H9 (cell line): ENCODE data around the gene HSPE1. TPM values are rescaled to one million over a fixed set of nuclear protein-coding genes. Genes with fewer than 3 reads are reported as not detected.

Source experiments
- DNase-seq: peaks from one replicate; pipeline ENCODE4 v3.0.0-alpha.2; 2017
- H2AFZ ChIP-seq: one replicate; pipeline ENCODE4 v1.6.1; 2013; ENCODE audit warnings: mild to moderate bottlenecking, low read length, control low read depth, moderate library complexity
- H2AK5ac ChIP-seq: 2 replicates; pipeline ENCODE4 v1.6.1; 2013; ENCODE audit warnings: low read length, control low read depth, mixed read lengths; ENCODE audit not compliant: insufficient read length
- H2BK120ac ChIP-seq: one replicate; pipeline ENCODE4 v1.6.1; 2013; ENCODE audit warnings: low read depth, mild to moderate bottlenecking, low read length, control low read depth, inconsistent platforms; ENCODE audit not compliant: poor library complexity, severe bottlenecking
- H2BK12ac ChIP-seq: 2 replicates; pipeline ENCODE4 v1.6.1; 2013; ENCODE audit warnings: low read length, control low read depth, mixed read lengths, low read depth; ENCODE audit not compliant: insufficient read length
- H2BK15ac ChIP-seq: 2 replicates; pipeline ENCODE4 v1.6.1; 2013; ENCODE audit warnings: low read depth, low read length, control low read depth
- H2BK20ac ChIP-seq: one replicate; pipeline ENCODE4 v1.6.1; 2013; ENCODE audit warnings: low read depth, mild to moderate bottlenecking, low read length, control low read depth, inconsistent platforms; ENCODE audit not compliant: poor library complexity, severe bottlenecking
- H2BK5ac ChIP-seq: 2 replicates; pipeline ENCODE4 v1.6.1; 2013; ENCODE audit warnings: low read length, control low read depth, mixed read lengths; ENCODE audit not compliant: insufficient read length
- H3K14ac ChIP-seq: 2 replicates; pipeline ENCODE4 v1.6.1; 2013; ENCODE audit warnings: low read length, control low read depth; ENCODE audit not compliant: insufficient read depth
- H3K18ac ChIP-seq: 2 replicates; pipeline ENCODE4 v1.6.1; 2013; ENCODE audit warnings: low read depth, mild to moderate bottlenecking, mixed read lengths, low read length, control low read depth; ENCODE audit not compliant: insufficient read length
- H3K23ac ChIP-seq: 2 replicates; pipeline ENCODE4 v1.6.1; 2013; ENCODE audit warnings: low read length, control low read depth, mixed read lengths, low read depth; ENCODE audit not compliant: insufficient read length
- H3K23me2 ChIP-seq: 2 replicates; pipeline ENCODE4 v1.6.1; 2013; ENCODE audit warnings: low read depth, mild to moderate bottlenecking, mixed read lengths, low read length, control low read depth; ENCODE audit not compliant: insufficient read length, poor library complexity, severe bottlenecking
- H3K27ac ChIP-seq: 2 replicates; pipeline ENCODE4 v1.5.1; 2013; ENCODE audit warnings: low read length, control low read depth, mixed read lengths, low read depth; ENCODE audit not compliant: insufficient read length
- H3K27me3 ChIP-seq: 2 replicates; pipeline ENCODE4 v1.6.1; 2013; ENCODE audit warnings: low read length, control low read depth, inconsistent platforms; ENCODE audit not compliant: insufficient read depth
- H3K4ac ChIP-seq: 2 replicates; pipeline ENCODE4 v1.6.1; 2013; ENCODE audit warnings: low read depth, mild to moderate bottlenecking, control low read depth, inconsistent platforms, low read length, moderate library complexity
- H3K4me1 ChIP-seq: 2 replicates; pipeline ENCODE4 v1.6.1; 2013; ENCODE audit warnings: low read length, control low read depth, inconsistent platforms; ENCODE audit not compliant: insufficient read depth
- H3K4me2 ChIP-seq: 2 replicates; pipeline ENCODE4 v1.6.1; 2013; ENCODE audit warnings: low read length, control low read depth, mixed read lengths; ENCODE audit not compliant: insufficient read length, insufficient read depth
- H3K56ac ChIP-seq: 2 replicates; pipeline ENCODE4 v1.6.1; 2013; ENCODE audit warnings: low read depth, mild to moderate bottlenecking, mixed read lengths, low read length, control low read depth; ENCODE audit not compliant: insufficient read length
- H3K79me1 ChIP-seq: 2 replicates; pipeline ENCODE4 v1.6.1; 2013; ENCODE audit warnings: low read depth, mild to moderate bottlenecking, moderate library complexity, low read length, control low read depth, inconsistent platforms; ENCODE audit not compliant: insufficient read depth, poor library complexity, severe bottlenecking
- H3K79me2 ChIP-seq: 2 replicates; pipeline ENCODE4 v1.6.1; 2013; ENCODE audit warnings: low read length, control low read depth, inconsistent platforms; ENCODE audit not compliant: insufficient read depth
- H3K9ac ChIP-seq: 2 replicates; pipeline ENCODE4 v1.6.1; 2013; ENCODE audit warnings: low read length, control low read depth, mixed read lengths; ENCODE audit not compliant: insufficient read length; ENCODE audit errors: extremely low read depth
- H3K9me3 ChIP-seq: one replicate; pipeline ENCODE4 v1.6.1; 2013; ENCODE audit warnings: low read depth, low read length, inconsistent platforms; ENCODE audit not compliant: control insufficient read depth
- H3T11ph ChIP-seq: one replicate; pipeline ENCODE4 v1.6.1; 2013; ENCODE audit warnings: mild to moderate bottlenecking, low read length, control low read depth, inconsistent platforms
- H4K20me1 ChIP-seq: one replicate; pipeline ENCODE4 v1.6.1; 2013; ENCODE audit not compliant: control insufficient read depth, insufficient read length, insufficient read depth
- H4K5ac ChIP-seq: 2 replicates; pipeline ENCODE4 v1.6.1; 2013; ENCODE audit warnings: low read depth, mild to moderate bottlenecking, mixed read lengths, low read length, control low read depth; ENCODE audit not compliant: insufficient read length
- H4K8ac ChIP-seq: replicated peaks from 2 replicates; pipeline ENCODE4 v1.6.1; 2013; ENCODE audit warnings: low read length, control low read depth, mixed read lengths, low read depth; ENCODE audit not compliant: insufficient read length
- H4K91ac ChIP-seq: 2 replicates; pipeline ENCODE4 v1.6.1; 2013; ENCODE audit warnings: low read depth, mild to moderate bottlenecking, moderate library complexity, mixed read lengths, low read length, control low read depth; ENCODE audit not compliant: insufficient read length
- H3K27ac Mint-ChIP-seq, 3 experiments: 2 replicates in 2 of 3; 3 replicates in 1 of 3; pipeline ENCODE4 v1.8.0; 2020 to 2021; ENCODE audit warnings: mixed read lengths in 3 of 3, mild to moderate bottlenecking in 1 of 3, moderate library complexity in 1 of 3
- H3K27me3 Mint-ChIP-seq: 2 replicates; pipeline ENCODE4 v1.8.0; 2021; ENCODE audit warnings: low read depth, mild to moderate bottlenecking, moderate library complexity, mixed read lengths
- H3K36me3 Mint-ChIP-seq, 3 experiments: 2 replicates in 2 of 3; 3 replicates in 1 of 3; pipeline ENCODE4 v1.8.0; 2020 to 2021; ENCODE audit warnings: low read depth in 3 of 3, mixed read lengths in 3 of 3; ENCODE audit not compliant: insufficient read depth in 1 of 3
- H3K4me1 Mint-ChIP-seq, 2 experiments: 2 replicates each; pipeline ENCODE4 v1.8.0; 2020; ENCODE audit warnings: mixed read lengths in 2 of 2
- H3K4me3 Mint-ChIP-seq, 2 experiments: 2 replicates in 1 of 2; 3 replicates in 1 of 2; pipeline ENCODE4 v1.8.0; 2020 to 2021; ENCODE audit warnings: mild to moderate bottlenecking in 2 of 2, mixed read lengths in 2 of 2, moderate library complexity in 1 of 2
- H3K9me3 Mint-ChIP-seq, 2 experiments: 2 replicates in 1 of 2; 3 replicates in 1 of 2; pipeline ENCODE4 v1.8.0; 2020; ENCODE audit warnings: mild to moderate bottlenecking in 2 of 2, mixed read lengths in 2 of 2, moderate library complexity in 1 of 2
- WGBS: extraction: QIAGEN DNeasy Blood & Tissue Kit; methylation state at CpG from one replicate; pipeline ENCODE4 v1.1.7; 2013; ENCODE audit warnings: missing lambda C conversion rate, low lambda C conversion rate, mixed read lengths; ENCODE audit not compliant: insufficient read length; ENCODE audit errors: extremely low coverage; 5-methylcytosine and 5-hydroxymethylcytosine counted together
- total RNA-seq: library from RNA; stranded (reverse); gene quantifications from 2 replicates; pipeline ENCODE4 v1.2.1, GENCODE V29; 2021
- TF ChIP-seq, protein P1 (sequence below): fragments of 200-600 bp; sonication (generic); conservative IDR thresholded peaks from 3 replicates; pipeline ENCODE4 v1.8.0; 2021; ENCODE audit warnings: antibody characterized with exemption, mild to moderate bottlenecking

Gene HSPE1
- total RNA-seq, 1 experiment from 2014 or later = 347 TPM

DNA sequence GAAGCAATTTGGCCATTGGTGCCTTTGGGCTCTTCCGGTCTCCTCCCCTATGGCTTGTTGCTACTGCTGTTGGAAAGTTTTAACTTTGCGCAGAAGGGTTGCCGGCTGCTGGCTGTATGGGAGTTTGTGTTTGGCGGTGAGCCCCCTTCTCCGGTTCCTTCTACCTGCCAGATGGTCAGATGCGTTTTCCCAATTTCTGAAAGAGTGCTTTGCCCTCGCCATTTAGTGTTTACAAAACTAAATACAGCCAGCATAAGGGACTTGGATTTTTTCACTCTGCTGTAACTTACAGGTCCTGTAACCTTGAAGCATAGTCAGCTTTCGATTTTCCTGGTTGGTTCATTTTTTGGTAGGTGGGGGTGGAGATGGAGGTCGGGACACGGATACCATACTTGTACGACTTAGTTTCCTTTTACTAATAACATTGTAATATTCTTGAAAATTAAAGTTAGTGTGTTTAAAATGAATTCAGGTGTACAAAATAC, 46.2 kb upstream of the HSPE1 start:
- H3K23ac ChIP-seq = no peak overlapping the region
- H3K27me3 ChIP-seq = no peaks in the 10 kb centered on the region
- peak overlapping the region; percentile 77 for H3K14ac ChIP-seq
- no peaks in the 10 kb centered on the region for H3K23me2 ChIP-seq
- H4K5ac ChIP-seq = no peak overlapping the region
- no peak overlapping the region for H4K8ac ChIP-seq
- H2BK20ac ChIP-seq = no peak overlapping the region
- no peaks in the 10 kb centered on the region for H3K9me3 ChIP-seq
- H3K9ac ChIP-seq = peak overlapping the region; percentile 87
- no peak overlapping the region for H2BK12ac ChIP-seq
- no peak overlapping the region for H3K4ac ChIP-seq
- DNase-seq = peak; percentile 74
- peak overlapping the region; percentile 23 for H2BK5ac ChIP-seq
- H3T11ph ChIP-seq = no peak overlapping the region
- H4K20me1 ChIP-seq = no peaks in the 10 kb centered on the region
- no CpG with 5 or more reads among the region's 11 CpGs for WGBS
- Mint-ChIP-seq H3K4me1 (peaks cover 12 to 16% of the 10 kb centered on the region in 2 experiments), H3K9me3 (peaks cover 0 to 3% of the 10 kb centered on the region in 2 experiments; a peak in 2 of 5 replicates), H3K4me3 (peak overlapping the region; percentile 96 to 100), H3K27me3 (no peaks in the 10 kb centered on the region), H3K27ac (peak overlapping the region; percentile 99 to 100 (median 99)), H3K36me3 (peaks cover 0 to 2% (median 0%) of the 10 kb centered on the region in 3 experiments; a peak in 2 of 7 replicates)
- H3K27ac ChIP-seq = peak overlapping the region; percentile 85
- H2AFZ ChIP-seq = no peak overlapping the region
- H3K79me1 ChIP-seq = peaks cover under 1% of the 10 kb centered on the region
- peaks cover 20% of the 10 kb centered on the region; the same call in 1 of the 2 replicates for H3K79me2 ChIP-seq
- no peak overlapping the region for H3K56ac ChIP-seq
- H3K18ac ChIP-seq = peak overlapping the region; percentile 81
- peak overlapping the region; percentile 79 for H3K4me2 ChIP-seq
- H3K4me1 ChIP-seq = no peaks in the 10 kb centered on the region
- no peak overlapping the region for H2BK120ac ChIP-seq
- no peak overlapping the region for H2BK15ac ChIP-seq
- TF ChIP-seq, protein P1, sequence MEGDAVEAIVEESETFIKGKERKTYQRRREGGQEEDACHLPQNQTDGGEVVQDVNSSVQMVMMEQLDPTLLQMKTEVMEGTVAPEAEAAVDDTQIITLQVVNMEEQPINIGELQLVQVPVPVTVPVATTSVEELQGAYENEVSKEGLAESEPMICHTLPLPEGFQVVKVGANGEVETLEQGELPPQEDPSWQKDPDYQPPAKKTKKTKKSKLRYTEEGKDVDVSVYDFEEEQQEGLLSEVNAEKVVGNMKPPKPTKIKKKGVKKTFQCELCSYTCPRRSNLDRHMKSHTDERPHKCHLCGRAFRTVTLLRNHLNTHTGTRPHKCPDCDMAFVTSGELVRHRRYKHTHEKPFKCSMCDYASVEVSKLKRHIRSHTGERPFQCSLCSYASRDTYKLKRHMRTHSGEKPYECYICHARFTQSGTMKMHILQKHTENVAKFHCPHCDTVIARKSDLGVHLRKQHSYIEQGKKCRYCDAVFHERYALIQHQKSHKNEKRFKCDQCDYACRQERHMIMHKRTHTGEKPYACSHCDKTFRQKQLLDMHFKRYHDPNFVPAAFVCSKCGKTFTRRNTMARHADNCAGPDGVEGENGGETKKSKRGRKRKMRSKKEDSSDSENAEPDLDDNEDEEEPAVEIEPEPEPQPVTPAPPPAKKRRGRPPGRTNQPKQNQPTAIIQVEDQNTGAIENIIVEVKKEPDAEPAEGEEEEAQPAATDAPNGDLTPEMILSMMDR = no peak
- H4K91ac ChIP-seq = no peak overlapping the region
- no peak overlapping the region for H2AK5ac ChIP-seq
